Measurements from ENCODE around the gene DENND2D.

The DENND2D gene

GRCh38 chr1:111200802-111201161 lies 336 bp upstream of the DENND2D start:
- Mint-ChIP-seq H3K36me3 (peaks cover 31% of the 10 kb centered on the region), H3K27ac (peak overlapping the region; percentile 99), H3K9me3 (no peaks in the 10 kb centered on the region), H3K27me3 (no peaks in the 10 kb centered on the region), H3K4me1 (peaks cover 64% of the 10 kb centered on the region), H3K4me3 (peak overlapping the region; percentile 100)

GRCh38 chr1:111199329-111199728 lies 1.1 kb downstream of the DENND2D start:
- H3K36me3 Mint-ChIP-seq: peaks cover 35% of the 10 kb centered on the region

DNA sequence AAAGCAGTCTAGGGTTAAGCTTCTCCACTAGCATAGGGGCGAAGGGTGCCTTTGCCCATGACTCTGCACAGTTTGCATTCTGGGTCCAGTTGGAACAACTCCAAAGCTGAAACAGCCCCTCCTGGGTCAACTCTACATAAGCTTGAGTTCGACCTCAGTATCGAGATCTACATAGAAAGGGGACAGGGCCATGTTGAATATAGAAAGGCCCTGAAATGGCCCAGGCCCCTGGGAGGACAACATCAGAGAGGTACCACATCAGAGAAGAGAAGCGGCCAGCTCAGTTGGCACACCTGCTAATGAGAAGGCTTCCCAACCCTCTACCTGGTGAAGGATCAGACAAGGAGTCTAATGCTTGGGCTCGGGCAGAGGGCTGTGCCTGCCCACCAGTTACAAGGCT lies 1.6 kb downstream of the DENND2D start:
- H3K4me1 Mint-ChIP-seq: peaks cover 71% of the 10 kb centered on the region
- peaks cover 37% of the 10 kb centered on the region for H3K36me3 Mint-ChIP-seq
- H3K9me3 Mint-ChIP-seq: no peaks in the 10 kb centered on the region
- H3K27ac Mint-ChIP-seq: peak overlapping the region; percentile 99
- no peaks in the 10 kb centered on the region for H3K27me3 Mint-ChIP-seq
- H3K4me3 Mint-ChIP-seq: peak overlapping the region; percentile 100

More at GRCh38 chr1:111199329-111199728, 1.1 kb downstream of the DENND2D start:
- Mint-ChIP-seq H3K27me3 (no peaks in the 10 kb centered on the region), H3K27ac (peak overlapping the region; percentile 99), H3K9me3 (no peaks in the 10 kb centered on the region), H3K4me1 (peaks cover 66% of the 10 kb centered on the region), H3K4me3 (peak overlapping the region; percentile 100)

- Mint-ChIP-seq H3K9me3 (no peaks in the 10 kb centered on the region), H3K27me3 (no peaks in the 10 kb centered on the region), H3K4me1 (peaks cover 76% of the 10 kb centered on the region), H3K4me3 (peak overlapping the region; percentile 100), H3K27ac (peak overlapping the region; percentile 99), H3K36me3 (peaks cover 44% of the 10 kb centered on the region)
These were observed 2.7 kb downstream of the DENND2D start for GRCh38 chr1:111197598-111198284.

GRCh38 chr1:111196213-111196612 lies 4.2 kb downstream of the DENND2D start:
- peak overlapping the region; percentile 99 for H3K27ac Mint-ChIP-seq
- peak overlapping the region; percentile 100 for H3K4me3 Mint-ChIP-seq
- no peaks in the 10 kb centered on the region for H3K27me3 Mint-ChIP-seq
- no peaks in the 10 kb centered on the region for H3K9me3 Mint-ChIP-seq
- H3K4me1 Mint-ChIP-seq: peaks cover 76% of the 10 kb centered on the region
- peaks cover 49% of the 10 kb centered on the region for H3K36me3 Mint-ChIP-seq

- H3K4me3 Mint-ChIP-seq: peak overlapping the region; percentile 100
- peaks cover 77% of the 10 kb centered on the region for H3K4me1 Mint-ChIP-seq
- H3K9me3 Mint-ChIP-seq: no peaks in the 10 kb centered on the region
- peak overlapping the region; percentile 99 for H3K27ac Mint-ChIP-seq
- H3K36me3 Mint-ChIP-seq: peaks cover 59% of the 10 kb centered on the region
- H3K27me3 Mint-ChIP-seq: no peaks in the 10 kb centered on the region
These were observed 5.3 kb downstream of the DENND2D start for GRCh38 chr1:111195002-111195684.

DNA sequence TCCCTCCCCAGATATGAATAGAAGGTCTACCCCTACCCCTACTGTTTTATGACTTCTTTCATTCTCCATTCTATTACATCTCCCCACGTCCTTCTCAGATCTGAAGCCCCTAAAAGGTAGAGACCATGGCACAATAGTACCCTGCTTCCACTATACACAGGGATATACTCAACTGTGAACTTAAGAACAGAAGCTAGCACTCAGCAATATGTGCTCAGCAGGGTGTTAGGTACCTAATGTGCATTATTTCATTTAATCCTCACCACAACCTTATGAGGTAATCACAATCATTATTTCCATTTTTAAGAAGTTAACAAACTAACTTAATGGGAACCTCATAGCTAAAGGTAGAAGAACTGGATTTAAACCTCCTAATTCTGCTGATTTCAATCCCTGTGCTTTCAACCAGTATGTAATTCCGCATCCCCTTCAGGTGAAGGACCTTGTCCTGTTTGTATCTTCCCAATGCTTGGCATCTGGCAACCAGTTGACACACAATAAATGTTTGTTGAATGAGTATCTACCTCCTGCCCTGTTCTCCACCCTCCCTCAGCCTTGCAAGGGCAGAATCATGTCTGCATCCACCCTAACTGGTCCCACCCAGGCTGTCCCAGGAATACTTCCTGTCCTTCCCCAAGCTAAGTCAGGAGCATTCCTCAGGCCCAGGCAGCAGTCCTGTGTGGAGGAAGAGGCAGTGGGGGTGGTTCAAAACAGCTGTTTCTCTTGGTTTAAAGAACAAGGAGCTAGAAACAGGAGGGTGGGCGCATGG lies 6.5 kb downstream of the DENND2D start:
- H3K27ac Mint-ChIP-seq: peak overlapping the region; percentile 99
- H3K36me3 Mint-ChIP-seq: peaks cover 61% of the 10 kb centered on the region
- H3K27me3 Mint-ChIP-seq: no peaks in the 10 kb centered on the region
- H3K9me3 Mint-ChIP-seq: no peaks in the 10 kb centered on the region
- peak overlapping the region; percentile 100 for H3K4me3 Mint-ChIP-seq
- peaks cover 90% of the 10 kb centered on the region for H3K4me1 Mint-ChIP-seq

- peak overlapping the region; percentile 100 for H3K4me3 Mint-ChIP-seq
- H3K36me3 Mint-ChIP-seq: peaks cover 62% of the 10 kb centered on the region
- no peaks in the 10 kb centered on the region for H3K9me3 Mint-ChIP-seq
- peaks cover 100% of the 10 kb centered on the region for H3K4me1 Mint-ChIP-seq
- peak overlapping the region; percentile 99 for H3K27ac Mint-ChIP-seq
- no peaks in the 10 kb centered on the region for H3K27me3 Mint-ChIP-seq
These were observed 7.6 kb downstream of the DENND2D start for GRCh38 chr1:111192658-111193519.

DNA sequence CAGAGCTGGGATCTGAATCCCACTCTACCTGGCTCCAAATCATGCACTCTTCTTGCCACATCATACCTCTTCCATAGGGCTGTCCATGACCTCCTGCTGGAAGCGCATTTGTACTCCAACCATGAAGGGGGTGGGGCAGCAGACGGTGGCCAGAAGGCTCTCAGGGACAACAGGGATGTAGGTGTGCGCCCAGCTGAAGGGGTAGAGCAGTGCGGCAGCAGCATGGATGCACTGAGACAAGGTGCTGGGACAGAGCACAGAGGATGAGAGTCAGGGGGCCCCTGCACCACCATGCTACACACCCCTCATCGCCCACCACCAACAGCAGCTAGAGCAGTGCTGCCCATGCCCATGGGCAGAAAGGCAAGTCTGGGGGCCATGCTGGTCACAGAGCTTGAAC lies 8.4 kb downstream of the DENND2D start:
- H3K4me3 Mint-ChIP-seq: peak overlapping the region; percentile 38
- H3K36me3 Mint-ChIP-seq: peaks cover 57% of the 10 kb centered on the region
- H3K4me1 Mint-ChIP-seq: peaks cover 100% of the 10 kb centered on the region
- no peaks in the 10 kb centered on the region for H3K9me3 Mint-ChIP-seq
- H3K27me3 Mint-ChIP-seq: no peaks in the 10 kb centered on the region
- peak overlapping the region; percentile 99 for H3K27ac Mint-ChIP-seq

GRCh38 chr1:111191496-111191895 lies 8.9 kb downstream of the DENND2D start:
- Mint-ChIP-seq H3K27me3 (no peaks in the 10 kb centered on the region), H3K36me3 (peaks cover 55% of the 10 kb centered on the region), H3K4me1 (peaks cover 100% of the 10 kb centered on the region), H3K4me3 (peak overlapping the region; percentile 17), H3K9me3 (no peaks in the 10 kb centered on the region), H3K27ac (peak overlapping the region; percentile 99)

DNA sequence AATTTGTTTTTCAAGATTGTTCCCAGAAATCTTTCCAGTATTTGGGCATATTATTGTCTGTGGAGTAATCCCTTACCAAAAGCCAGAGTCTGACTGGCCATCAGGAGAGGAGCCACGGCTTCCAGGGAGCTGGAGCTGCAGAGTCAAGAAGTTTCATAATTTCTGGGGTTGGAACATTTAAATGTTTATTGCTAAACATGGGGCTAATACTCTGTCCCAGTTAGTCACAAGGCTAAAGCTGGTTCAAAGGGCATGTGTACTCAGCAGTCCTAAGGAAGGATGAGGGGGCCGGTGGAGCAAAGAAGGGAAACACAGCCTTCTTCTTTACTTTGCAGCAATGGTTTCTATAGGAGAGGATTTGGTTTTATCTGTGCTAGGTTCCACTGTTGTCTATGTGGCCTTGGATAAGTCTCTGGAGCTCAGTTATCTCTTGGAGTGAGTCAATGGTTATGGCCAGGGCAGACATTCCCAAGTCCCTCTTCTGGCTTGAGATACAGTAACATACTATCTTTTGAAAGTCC lies 9.5 kb downstream of the DENND2D start:
- Mint-ChIP-seq H3K36me3 (peaks cover 50% of the 10 kb centered on the region), H3K27me3 (no peaks in the 10 kb centered on the region), H3K4me3 (peak overlapping the region; percentile 17), H3K9me3 (no peaks in the 10 kb centered on the region), H3K27ac (peak overlapping the region; percentile 99), H3K4me1 (peaks cover 100% of the 10 kb centered on the region)

GRCh38 chr1:111184663-111185062 lies 15.8 kb downstream of the DENND2D start:
- peaks cover 32% of the 10 kb centered on the region for H3K36me3 Mint-ChIP-seq
- H3K4me3 Mint-ChIP-seq: no peak overlapping the region
- no peaks in the 10 kb centered on the region for H3K9me3 Mint-ChIP-seq
- peaks cover 96% of the 10 kb centered on the region for H3K4me1 Mint-ChIP-seq
- H3K27ac Mint-ChIP-seq: no peak overlapping the region
- no peaks in the 10 kb centered on the region for H3K27me3 Mint-ChIP-seq

GRCh38 chr1:111183308-111184069 lies 17.0 kb downstream of the DENND2D start:
- Mint-ChIP-seq H3K36me3 (peaks cover 27% of the 10 kb centered on the region), H3K4me1 (peaks cover 94% of the 10 kb centered on the region), H3K9me3 (no peaks in the 10 kb centered on the region), H3K27ac (peak overlapping the region; percentile 94), H3K27me3 (no peaks in the 10 kb centered on the region), H3K4me3 (no peak overlapping the region)

DNA sequence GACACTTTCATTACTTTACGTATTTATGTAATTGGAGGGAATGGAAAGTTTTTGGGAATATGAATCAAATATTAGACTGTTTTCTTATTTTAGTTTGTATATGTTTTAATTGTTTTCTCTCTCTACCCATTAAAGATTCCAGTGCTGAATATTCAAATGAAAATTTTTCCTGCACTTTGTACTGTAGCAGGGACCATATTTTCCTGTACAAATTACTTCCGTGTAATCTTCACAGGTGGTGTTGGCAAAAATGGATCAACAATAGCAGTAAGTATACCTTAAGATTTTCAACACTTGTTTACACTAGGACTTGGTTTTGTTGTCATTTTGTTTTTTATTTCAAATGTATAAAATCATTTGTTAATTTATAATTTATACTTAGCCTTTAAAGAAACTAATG lies 18.4 kb downstream of the DENND2D start:
- peaks cover 90% of the 10 kb centered on the region for H3K4me1 Mint-ChIP-seq
- H3K4me3 Mint-ChIP-seq: no peak overlapping the region
- no peaks in the 10 kb centered on the region for H3K9me3 Mint-ChIP-seq
- no peaks in the 10 kb centered on the region for H3K27me3 Mint-ChIP-seq
- peak overlapping the region; percentile 63 for H3K27ac Mint-ChIP-seq
- peaks cover 21% of the 10 kb centered on the region for H3K36me3 Mint-ChIP-seq

All from activated naive CD4-positive, alpha-beta T cell treated with anti-CD3 and anti-CD28 coated beads, Interleukin-2, amount 50 U/mL, for 24 hours (primary cell).